ENCODE measurements around the gene TBCA. TPM values are rescaled to one million over a fixed set of nuclear protein-coding genes. Genes with fewer than 3 reads are reported as not detected.

TBCA gene
- total RNA-seq, 1 donor from 2014 or later: 286 TPM

DNA sequence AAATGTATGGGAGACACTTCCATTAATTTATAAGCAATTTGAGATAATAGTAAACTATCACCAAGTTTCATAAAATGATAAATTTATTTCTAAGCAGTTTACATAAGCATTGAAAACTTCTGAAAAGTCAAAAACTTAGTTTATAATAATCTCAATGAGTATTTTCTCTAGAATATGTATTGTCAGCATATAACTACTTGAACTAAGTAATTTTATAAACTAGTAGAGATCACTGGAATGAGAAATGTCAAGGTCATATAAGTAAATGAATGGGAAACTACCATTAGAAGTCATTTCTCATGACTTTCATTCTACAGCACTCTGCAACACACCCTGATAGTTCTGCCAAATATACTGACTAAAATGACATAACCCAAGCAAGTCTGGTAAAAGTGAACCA is 3.4 kb downstream of the TBCA start:
- Mint-ChIP-seq H3K27me3 (ENCODE audit: low read depth) (no peaks in the 10 kb centered on the region), H3K36me3 (ENCODE audit: low read depth) (peaks cover 16% of the 10 kb centered on the region), H3K27ac (ENCODE audit: unreplicated experiment) (no peak overlapping the region), H3K4me3 (peak overlapping the region; percentile 95), H3K4me1 (peaks cover 53% of the 10 kb centered on the region), H3K9me3 (no peaks in the 10 kb centered on the region)
- TF ChIP-seq, protein P1, sequence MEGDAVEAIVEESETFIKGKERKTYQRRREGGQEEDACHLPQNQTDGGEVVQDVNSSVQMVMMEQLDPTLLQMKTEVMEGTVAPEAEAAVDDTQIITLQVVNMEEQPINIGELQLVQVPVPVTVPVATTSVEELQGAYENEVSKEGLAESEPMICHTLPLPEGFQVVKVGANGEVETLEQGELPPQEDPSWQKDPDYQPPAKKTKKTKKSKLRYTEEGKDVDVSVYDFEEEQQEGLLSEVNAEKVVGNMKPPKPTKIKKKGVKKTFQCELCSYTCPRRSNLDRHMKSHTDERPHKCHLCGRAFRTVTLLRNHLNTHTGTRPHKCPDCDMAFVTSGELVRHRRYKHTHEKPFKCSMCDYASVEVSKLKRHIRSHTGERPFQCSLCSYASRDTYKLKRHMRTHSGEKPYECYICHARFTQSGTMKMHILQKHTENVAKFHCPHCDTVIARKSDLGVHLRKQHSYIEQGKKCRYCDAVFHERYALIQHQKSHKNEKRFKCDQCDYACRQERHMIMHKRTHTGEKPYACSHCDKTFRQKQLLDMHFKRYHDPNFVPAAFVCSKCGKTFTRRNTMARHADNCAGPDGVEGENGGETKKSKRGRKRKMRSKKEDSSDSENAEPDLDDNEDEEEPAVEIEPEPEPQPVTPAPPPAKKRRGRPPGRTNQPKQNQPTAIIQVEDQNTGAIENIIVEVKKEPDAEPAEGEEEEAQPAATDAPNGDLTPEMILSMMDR (conservative IDR thresholded peaks at IDR 0.05): no peak
- DNase-seq (ENCODE audit: low read depth, low spot score): no peak

DNA sequence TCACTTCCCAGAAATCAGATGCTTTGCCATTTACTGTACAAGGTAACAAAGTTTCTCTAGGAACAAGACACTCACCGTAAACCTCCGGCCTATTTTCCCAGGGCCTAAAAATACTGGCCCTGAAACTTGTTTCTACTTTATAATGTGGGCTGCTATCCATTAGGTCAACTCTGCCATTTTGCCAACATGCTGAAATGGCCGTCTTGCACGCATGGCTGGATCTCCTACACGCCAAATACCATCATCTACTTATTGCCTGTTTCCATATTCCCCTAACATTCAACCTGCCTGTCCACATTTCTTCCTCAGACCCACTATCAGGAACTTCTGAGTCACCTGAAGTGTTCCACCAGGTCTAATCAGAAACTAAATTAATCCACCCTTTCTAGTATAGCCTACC is 4.7 kb downstream of the TBCA start:
- peaks cover 2% of the 10 kb centered on the region for H3K9me3 Mint-ChIP-seq
- no peak for DNase-seq (ENCODE audit: low read depth, low spot score)
- H3K4me3 Mint-ChIP-seq: peak overlapping the region; percentile 0
- H3K36me3 Mint-ChIP-seq (ENCODE audit: low read depth): peaks cover 27% of the 10 kb centered on the region
- peaks cover 47% of the 10 kb centered on the region for H3K4me1 Mint-ChIP-seq
- TF ChIP-seq, protein P1 (conservative IDR thresholded peaks at IDR 0.05): no peak
- H3K27ac Mint-ChIP-seq (ENCODE audit: unreplicated experiment): no peak overlapping the region
- no peaks in the 10 kb centered on the region for H3K27me3 Mint-ChIP-seq (ENCODE audit: low read depth)

DNA sequence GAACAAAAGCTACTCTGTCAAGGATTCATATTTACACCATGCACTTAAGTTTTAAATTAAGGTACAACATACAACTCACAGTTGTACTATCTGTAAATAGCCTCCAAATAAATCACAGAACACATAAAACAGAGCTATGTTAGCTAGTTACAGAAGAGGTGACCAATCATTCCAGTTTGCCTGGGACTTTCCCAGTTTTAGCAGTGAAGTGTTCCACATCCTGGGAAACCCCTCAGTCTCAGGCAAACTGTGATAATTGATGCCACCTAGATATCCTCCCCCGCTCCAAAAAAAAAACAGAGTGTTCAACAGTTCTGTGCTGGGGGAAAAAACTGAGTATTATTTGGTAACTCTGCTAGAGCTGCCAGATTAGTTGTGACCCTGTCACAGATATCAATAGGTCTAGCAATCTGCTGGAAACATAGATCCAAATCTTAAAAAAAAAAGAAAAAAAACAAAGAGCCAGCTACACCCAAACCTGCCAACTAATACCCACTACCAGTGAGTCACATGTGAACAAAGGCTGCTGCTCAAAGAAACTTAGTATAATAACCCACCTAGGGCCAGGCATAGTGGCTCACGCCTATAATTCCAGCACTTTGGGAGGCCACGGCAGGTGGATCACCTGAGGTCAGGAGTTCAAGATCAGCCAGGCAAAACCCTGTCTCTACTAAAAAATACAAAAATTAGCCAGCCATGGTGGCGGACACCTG is 5.7 kb downstream of the TBCA start:
- peaks cover 33% of the 10 kb centered on the region for H3K36me3 Mint-ChIP-seq (ENCODE audit: low read depth)
- no peaks in the 10 kb centered on the region for H3K27me3 Mint-ChIP-seq (ENCODE audit: low read depth)
- peaks cover 46% of the 10 kb centered on the region for H3K4me1 Mint-ChIP-seq
- H3K27ac Mint-ChIP-seq (ENCODE audit: unreplicated experiment): no peak overlapping the region
- no peak for DNase-seq (ENCODE audit: low read depth, low spot score)
- H3K4me3 Mint-ChIP-seq: no peak overlapping the region
- TF ChIP-seq, protein P1 (conservative IDR thresholded peaks at IDR 0.05): no peak
- H3K9me3 Mint-ChIP-seq: peaks cover 5% of the 10 kb centered on the region

DNA sequence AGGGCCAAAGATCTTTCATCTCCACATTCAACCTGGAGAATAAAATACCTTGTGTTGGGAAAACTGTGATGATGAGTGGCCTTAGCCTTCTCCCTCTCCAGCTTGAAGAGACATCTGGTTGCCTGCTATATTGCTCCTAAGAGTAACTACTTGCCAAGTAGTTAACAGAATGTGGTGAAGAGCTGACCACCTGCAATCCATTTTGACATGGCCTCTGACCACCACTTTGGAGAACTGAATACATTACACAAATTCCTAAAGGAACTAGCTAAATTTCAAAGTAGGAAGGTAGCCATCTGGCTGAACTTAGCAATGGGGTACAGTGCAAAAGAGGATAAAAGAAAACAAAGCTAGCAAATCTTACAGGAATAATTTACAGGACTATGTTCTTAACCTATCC is 7.2 kb downstream of the TBCA start:
- peaks cover 41% of the 10 kb centered on the region for H3K36me3 Mint-ChIP-seq (ENCODE audit: low read depth)
- TF ChIP-seq, protein P1 (conservative IDR thresholded peaks at IDR 0.05): no peak

DNA sequence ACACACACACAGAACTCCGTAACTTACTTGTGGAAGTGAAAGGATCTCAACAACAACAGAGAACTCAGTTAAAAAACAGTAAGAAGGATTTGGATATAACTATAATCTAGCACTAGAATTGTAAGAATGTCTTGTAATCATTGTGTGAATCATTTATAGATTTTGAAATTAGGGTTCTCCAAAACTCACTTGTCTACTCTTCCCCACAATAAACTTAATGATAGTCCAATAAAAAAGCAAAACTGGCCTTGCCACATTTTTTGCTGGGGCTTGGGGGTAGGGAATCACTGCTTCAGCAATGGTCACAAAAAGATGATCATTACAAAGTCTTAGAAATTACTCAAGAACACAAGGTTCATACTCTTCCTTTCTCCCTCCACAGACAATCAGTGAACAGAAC is 8.8 kb downstream of the TBCA start:
- H3K4me1 Mint-ChIP-seq: peaks cover 20% of the 10 kb centered on the region
- no peaks in the 10 kb centered on the region for H3K27me3 Mint-ChIP-seq (ENCODE audit: low read depth)
- no peak for DNase-seq (ENCODE audit: low read depth, low spot score)
- no peak overlapping the region for H3K4me3 Mint-ChIP-seq
- H3K9me3 Mint-ChIP-seq: peaks cover 10% of the 10 kb centered on the region
- peaks cover 51% of the 10 kb centered on the region for H3K36me3 Mint-ChIP-seq (ENCODE audit: low read depth)
- TF ChIP-seq, protein P1 (conservative IDR thresholded peaks at IDR 0.05): no peak
- H3K27ac Mint-ChIP-seq (ENCODE audit: unreplicated experiment): no peak overlapping the region

More for the DNA sequence above, 7.2 kb downstream of the TBCA start:
- Mint-ChIP-seq H3K9me3 (peaks cover 6% of the 10 kb centered on the region), H3K4me3 (no peak overlapping the region), H3K27me3 (ENCODE audit: low read depth) (no peaks in the 10 kb centered on the region), H3K27ac (ENCODE audit: unreplicated experiment) (no peak overlapping the region), H3K4me1 (peaks cover 32% of the 10 kb centered on the region)
- no peak for DNase-seq (ENCODE audit: low read depth, low spot score)

Measured in neural crest cell (in vitro differentiated cells).